Fibroblast of villous mesenchyme (primary cell): ENCODE results near the gene GATA2. TPM values are rescaled to one million over a fixed set of nuclear protein-coding genes. Genes with fewer than 3 reads are reported as not detected.

Experiments
- DNase-seq: peaks from one replicate; pipeline ENCODE4 v3.0.0-alpha.2; 2010; ENCODE audit warnings: low read depth
- H3K4me3 ChIP-seq: 2 replicates; pipeline ENCODE4 v1.5.1; 2011; ENCODE audit warnings: low read depth, mild to moderate bottlenecking, low read length
- total RNA-seq: library from RNA; depleted of rRNA; stranded (reverse); fragments of >200 nt; gene quantifications from 2 replicates; pipeline ENCODE4 v1.2.3, GENCODE V29; 2012
- TF ChIP-seq, protein P1 (sequence below): IDR thresholded peaks from 2 replicates; pipeline ENCODE4 v1.5.1; 2012; ENCODE audit warnings: low read depth, mild to moderate bottlenecking, low read length; ENCODE audit not compliant: insufficient read depth

GATA2 gene
- total RNA-seq, 1 donor, result 41.0 TPM

DNA sequence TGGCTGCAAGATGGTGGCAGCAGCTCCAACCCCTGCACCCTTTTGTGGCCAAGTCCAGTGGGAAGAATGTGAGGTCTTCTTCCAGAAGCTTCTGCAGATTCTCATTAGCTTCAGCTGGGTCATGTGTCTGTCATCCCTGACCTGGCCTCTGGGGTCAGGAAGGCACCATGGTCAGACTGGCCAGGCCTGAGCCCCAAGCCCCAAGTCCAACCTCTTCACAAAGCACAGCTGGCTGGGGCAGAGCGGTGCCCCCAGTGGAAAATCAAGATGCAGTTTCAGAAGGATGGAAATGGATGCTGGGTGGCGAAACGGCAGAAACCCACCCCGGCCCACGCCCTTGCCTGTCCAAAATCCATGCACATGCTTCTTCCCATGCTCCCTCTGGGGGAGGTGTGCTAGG lies 15.9 kb upstream of the GATA2 start:
- TF ChIP-seq, protein P1, sequence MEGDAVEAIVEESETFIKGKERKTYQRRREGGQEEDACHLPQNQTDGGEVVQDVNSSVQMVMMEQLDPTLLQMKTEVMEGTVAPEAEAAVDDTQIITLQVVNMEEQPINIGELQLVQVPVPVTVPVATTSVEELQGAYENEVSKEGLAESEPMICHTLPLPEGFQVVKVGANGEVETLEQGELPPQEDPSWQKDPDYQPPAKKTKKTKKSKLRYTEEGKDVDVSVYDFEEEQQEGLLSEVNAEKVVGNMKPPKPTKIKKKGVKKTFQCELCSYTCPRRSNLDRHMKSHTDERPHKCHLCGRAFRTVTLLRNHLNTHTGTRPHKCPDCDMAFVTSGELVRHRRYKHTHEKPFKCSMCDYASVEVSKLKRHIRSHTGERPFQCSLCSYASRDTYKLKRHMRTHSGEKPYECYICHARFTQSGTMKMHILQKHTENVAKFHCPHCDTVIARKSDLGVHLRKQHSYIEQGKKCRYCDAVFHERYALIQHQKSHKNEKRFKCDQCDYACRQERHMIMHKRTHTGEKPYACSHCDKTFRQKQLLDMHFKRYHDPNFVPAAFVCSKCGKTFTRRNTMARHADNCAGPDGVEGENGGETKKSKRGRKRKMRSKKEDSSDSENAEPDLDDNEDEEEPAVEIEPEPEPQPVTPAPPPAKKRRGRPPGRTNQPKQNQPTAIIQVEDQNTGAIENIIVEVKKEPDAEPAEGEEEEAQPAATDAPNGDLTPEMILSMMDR, result no peak
- no peak for DNase-seq
- H3K4me3 ChIP-seq, result no peak overlapping the region

GRCh38 chr3:128506754-128507153 lies 13.8 kb upstream of the GATA2 start:
- TF ChIP-seq, protein P1, result no peak
- no peak overlapping the region for H3K4me3 ChIP-seq
- DNase-seq, result no peak

DNA sequence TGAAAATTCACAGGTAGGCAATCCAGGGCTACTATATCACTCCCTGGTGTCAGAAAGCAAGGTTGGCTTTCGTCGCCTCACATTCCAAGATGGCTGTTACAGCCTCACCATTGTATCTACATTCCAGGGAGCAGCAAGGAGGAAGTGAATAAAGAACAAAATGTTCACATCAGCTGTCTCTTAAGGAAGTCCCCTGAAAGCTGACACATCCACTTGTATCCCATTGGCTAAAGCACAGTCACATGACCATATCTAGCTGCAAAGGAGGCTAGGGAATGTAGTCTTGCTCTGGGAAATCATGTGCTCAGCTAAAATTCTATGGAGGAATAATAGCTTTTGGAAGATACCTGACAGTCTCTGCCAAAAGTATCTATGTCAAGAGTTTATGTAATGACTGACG lies 12.8 kb upstream of the GATA2 start:
- TF ChIP-seq, protein P1, result no peak
- no peak for DNase-seq

DNA sequence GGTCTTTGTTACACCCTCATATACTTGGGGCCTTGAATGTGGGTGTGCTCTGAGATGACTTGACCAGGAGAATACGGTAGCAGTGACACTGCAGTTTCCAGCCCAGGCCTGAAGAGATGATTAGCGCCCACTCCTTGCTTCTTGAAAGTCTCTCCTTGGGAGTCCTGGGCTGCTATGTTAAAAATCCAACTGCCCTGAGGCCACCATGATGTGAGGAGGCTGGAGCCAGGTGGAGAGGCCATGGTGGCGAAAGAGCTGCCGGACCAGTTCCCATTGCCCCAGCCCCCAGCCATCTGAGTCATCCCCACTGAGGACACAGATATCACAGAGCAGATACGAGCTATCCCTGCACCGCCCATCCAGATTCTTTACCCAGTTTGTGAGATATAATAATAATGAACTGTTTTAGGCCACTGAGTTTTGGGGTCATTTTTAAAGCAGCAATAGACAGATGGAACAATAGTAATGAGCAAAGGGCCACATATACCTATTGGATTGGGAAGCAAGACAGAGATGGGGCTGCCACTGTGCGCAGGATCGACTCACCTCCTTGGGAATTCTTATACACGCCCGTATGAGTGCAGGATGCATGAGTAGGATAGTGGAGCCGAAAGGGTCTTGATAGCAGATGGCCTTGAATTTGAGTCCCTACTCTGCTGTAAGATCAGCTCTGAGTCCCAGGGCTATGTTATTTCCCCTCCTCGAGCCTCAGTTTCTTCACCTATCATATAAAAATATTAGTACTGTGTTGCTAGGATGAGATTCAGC lies 12.1 kb upstream of the GATA2 start:
- H3K4me3 ChIP-seq, result no peak overlapping the region
- TF ChIP-seq, protein P1, result no peak
- DNase-seq, result no peak

More for the DNA sequence above, 12.8 kb upstream of the GATA2 start:
- H3K4me3 ChIP-seq, result no peak overlapping the region

GRCh38 chr3:128504533-128504915 lies 11.5 kb upstream of the GATA2 start:
- TF ChIP-seq, protein P1, result no peak

DNA sequence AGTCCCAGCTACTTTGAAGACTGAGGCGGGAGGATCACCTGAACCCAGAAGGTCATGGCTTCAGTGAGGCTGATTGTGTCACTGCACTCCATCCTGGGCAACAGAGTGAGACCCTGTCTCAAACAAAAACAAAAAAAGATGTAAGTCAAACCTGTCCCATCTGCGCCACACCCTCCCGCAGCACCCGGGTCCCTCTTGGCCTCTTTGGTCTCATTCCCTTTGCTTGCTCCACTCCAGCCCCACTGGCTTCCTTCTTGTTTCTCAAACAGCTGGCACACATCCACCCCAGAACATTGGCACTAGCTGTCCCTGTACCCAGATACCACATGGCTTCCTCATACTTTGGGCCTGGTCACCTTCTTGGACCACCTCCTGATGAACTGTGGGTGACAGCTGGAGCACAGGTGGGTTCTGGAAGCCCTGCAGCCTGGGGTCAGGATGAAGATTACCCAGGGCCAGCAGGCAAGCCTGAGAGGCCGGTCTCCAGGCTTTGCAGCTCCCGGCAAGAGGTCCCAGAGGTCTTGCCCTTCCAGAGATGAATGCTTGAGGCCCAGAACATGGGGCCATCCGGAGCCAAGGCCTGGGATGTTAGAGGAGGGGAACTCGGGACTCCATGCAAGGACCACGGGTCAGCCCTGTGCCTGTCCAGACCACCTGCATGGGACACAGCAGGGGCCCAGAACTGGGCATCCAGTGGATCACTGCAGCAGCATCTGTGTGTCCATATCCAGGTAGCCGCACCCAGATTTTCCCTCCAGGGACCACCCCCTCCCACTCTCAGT lies 10.9 kb upstream of the GATA2 start:
- no peak overlapping the region for H3K4me3 ChIP-seq
- TF ChIP-seq, protein P1, result no peak
- DNase-seq, result no peak

More at GRCh38 chr3:128504533-128504915, 11.5 kb upstream of the GATA2 start:
- DNase-seq, result no peak
- no peak overlapping the region for H3K4me3 ChIP-seq
